Upper lobe of left lung (tissue), 4 donors: Measurements from ENCODE around the gene RNF208.

Experiments
- EP300 ChIP-seq, 4 donors: sonication (generic); formaldehyde crosslinking; IDR thresholded peaks; one replicate each; pipeline ENCODE4 v1.5.1; 2017; ENCODE audit warnings: antibody characterized with exemption in 4 of 4, control low read depth in 2 of 4
- POLR2AphosphoS5 ChIP-seq, 2 donors: sonication (generic); formaldehyde crosslinking; IDR thresholded peaks; one replicate each; pipeline ENCODE4 v1.5.1; 2017; ENCODE audit warnings: antibody characterized with exemption in 2 of 2
- TF ChIP-seq, protein P1 (sequence below), 6 experiments: fragments of 450-650 bp in 4 of 6; fragments of 200-600 bp in 2 of 6; sonication (generic) in 2 of 6; IDR thresholded peaks; one replicate each; pipeline ENCODE4 v1.5.1; 2016 to 2019; ENCODE audit warnings: antibody characterized with exemption in 6 of 6

DNA sequence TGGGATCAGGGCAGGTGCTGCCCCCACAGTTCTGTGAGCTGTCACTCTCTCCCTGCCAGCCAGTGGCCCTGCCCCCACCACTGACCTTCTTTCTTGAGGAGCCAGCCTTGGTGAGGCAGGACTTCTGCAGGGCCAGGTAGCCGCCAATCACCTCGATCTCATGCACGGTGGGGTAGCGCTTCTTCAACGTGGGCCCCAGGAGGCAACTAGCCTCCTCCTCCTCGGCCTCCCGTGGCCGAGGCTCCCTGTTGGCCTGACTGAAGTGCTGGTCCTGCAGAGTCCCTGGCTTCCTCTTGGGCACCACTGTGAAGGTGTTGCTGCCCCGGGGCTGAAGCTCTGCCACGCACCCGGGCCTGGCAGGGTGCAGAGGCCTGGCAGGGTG, 23.1 kb downstream of the RNF208 start:
- TF ChIP-seq, protein P1, sequence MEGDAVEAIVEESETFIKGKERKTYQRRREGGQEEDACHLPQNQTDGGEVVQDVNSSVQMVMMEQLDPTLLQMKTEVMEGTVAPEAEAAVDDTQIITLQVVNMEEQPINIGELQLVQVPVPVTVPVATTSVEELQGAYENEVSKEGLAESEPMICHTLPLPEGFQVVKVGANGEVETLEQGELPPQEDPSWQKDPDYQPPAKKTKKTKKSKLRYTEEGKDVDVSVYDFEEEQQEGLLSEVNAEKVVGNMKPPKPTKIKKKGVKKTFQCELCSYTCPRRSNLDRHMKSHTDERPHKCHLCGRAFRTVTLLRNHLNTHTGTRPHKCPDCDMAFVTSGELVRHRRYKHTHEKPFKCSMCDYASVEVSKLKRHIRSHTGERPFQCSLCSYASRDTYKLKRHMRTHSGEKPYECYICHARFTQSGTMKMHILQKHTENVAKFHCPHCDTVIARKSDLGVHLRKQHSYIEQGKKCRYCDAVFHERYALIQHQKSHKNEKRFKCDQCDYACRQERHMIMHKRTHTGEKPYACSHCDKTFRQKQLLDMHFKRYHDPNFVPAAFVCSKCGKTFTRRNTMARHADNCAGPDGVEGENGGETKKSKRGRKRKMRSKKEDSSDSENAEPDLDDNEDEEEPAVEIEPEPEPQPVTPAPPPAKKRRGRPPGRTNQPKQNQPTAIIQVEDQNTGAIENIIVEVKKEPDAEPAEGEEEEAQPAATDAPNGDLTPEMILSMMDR (IDR thresholded peaks at IDR 0.05): no peak
- no peak for TF ChIP-seq EP300 (IDR thresholded peaks at IDR 0.05)
- no peak for TF ChIP-seq POLR2AphosphoS5 (IDR thresholded peaks at IDR 0.05)
